Activated CD8-positive, alpha-beta T cell treated with anti-CD3 and anti-CD28 coated beads for 36 hours (primary cell): ENCODE data around the gene STXBP2. TPM values are rescaled to one million over a fixed set of nuclear protein-coding genes. Genes with fewer than 3 reads are reported as not detected.

Experiments
- ATAC-seq: fragments of 200-7000 bp; cut with Tn5 transposase; one replicate; pipeline ENCODE4 v1.10.0; 2021; ENCODE audit warnings: mild to moderate bottlenecking, moderate library complexity
- CTCF ChIA-PET: fragments of 350-600 bp; sonication (Branson Sonifier 250); formaldehyde crosslinking; loops from one replicate; lab custom pipeline; 2021; ENCODE audit warnings: antibody characterized with exemption; lab: Charles Lee
- POLR2A ChIA-PET: fragments of 350-600 bp; sonication (Branson Sonifier 250); formaldehyde crosslinking; loops from one replicate; lab custom pipeline; 2021; ENCODE audit warnings: antibody characterized with exemption; lab: Charles Lee
- DNase-seq: peaks from one replicate; pipeline ENCODE4 v3.0.0-alpha.2; 2020
- H3K27ac Mint-ChIP-seq: one replicate; pipeline ENCODE4 v1.8.0; 2021; ENCODE audit warnings: mild to moderate bottlenecking, mixed read lengths
- H3K27me3 Mint-ChIP-seq: one replicate; pipeline ENCODE4 v1.8.0; 2021; ENCODE audit warnings: mixed read lengths
- H3K36me3 Mint-ChIP-seq: one replicate; pipeline ENCODE4 v1.8.0; 2021; ENCODE audit warnings: low read depth, mixed read lengths
- H3K4me1 Mint-ChIP-seq: one replicate; pipeline ENCODE4 v1.8.0; 2021; ENCODE audit warnings: low read depth, mixed read lengths
- H3K4me3 Mint-ChIP-seq: one replicate; pipeline ENCODE4 v1.8.0; 2021; ENCODE audit warnings: mild to moderate bottlenecking, moderate library complexity, mixed read lengths
- H3K9me3 Mint-ChIP-seq: one replicate; pipeline ENCODE4 v1.8.0; 2021; ENCODE audit warnings: mixed read lengths
- CTCF ChIP-seq: fragments of 200-600 bp; IDR thresholded peaks from one replicate; pipeline ENCODE4 v1.8.0; 2022; ENCODE audit warnings: antibody characterized with exemption, mild to moderate bottlenecking
- intact Hi-C: fragments of 100-400 bp; cut with micrococcal nuclease; formaldehyde crosslinking; loops from one replicate; pipeline ENCODE4 v1.10.0; 2022
- total RNA-seq, 2 experiments: library from RNA; stranded (reverse); gene quantifications; one replicate each; pipeline ENCODE4 v1.2.3, GENCODE V29; 2021

Gene STXBP2
- total RNA-seq, 2 experiments from 2014 or later: 96.4 to 99.2 TPM

- ATAC-seq (no peak), DNase-seq (no peak)
- H3K4me3 Mint-ChIP-seq: no peak overlapping the region
- TF ChIP-seq CTCF: no peak
- ChIA-PET CTCF (interaction anchor here (0.7 to 1.7 kb wide), 2 partner anchors 15 to 32 kb away, joined by 3 to 9 read pairs; partner anchors contain the start of gene TRAPPC5), POLR2A (interaction anchor here (0.7 to 1.8 kb wide), 3 partner anchors 11 to 1579 kb away, joined by 3 to 10 read pairs (median 3); partner anchors contain the start of gene STXBP2)
- H3K27ac Mint-ChIP-seq: no peak overlapping the region
- peaks cover 10% of the 10 kb centered on the region for H3K4me1 Mint-ChIP-seq
- H3K27me3 Mint-ChIP-seq: no peaks in the 10 kb centered on the region
- no peaks in the 10 kb centered on the region for H3K9me3 Mint-ChIP-seq
- peaks cover 8% of the 10 kb centered on the region for H3K36me3 Mint-ChIP-seq
- intact Hi-C loops: no loop called here
These were observed 11.5 kb downstream of the STXBP2 start for GRCh38 chr19:7648265-7649014.

- no peaks in the 10 kb centered on the region for H3K27me3 Mint-ChIP-seq
- intact Hi-C loops: loop anchor here (5.0 kb wide), 1 partner anchor 147 kb away; no protein-coding TSS in a partner anchor
These were observed 13.2 kb downstream of the STXBP2 start for GRCh38 chr19:7650148-7650547.

GRCh38 chr19:7652061-7652641 lies 15.2 kb downstream of the STXBP2 start:
- no peaks in the 10 kb centered on the region for H3K27me3 Mint-ChIP-seq
- POLR2A ChIA-PET: interaction anchor here (0.6 to 0.7 kb wide), 2 partner anchors 483 to 584 kb away, joined by 3 to 5 read pairs; no protein-coding TSS in a partner anchor
- H3K27ac Mint-ChIP-seq: peak overlapping the region; percentile 53
- H3K36me3 Mint-ChIP-seq: peaks cover 2% of the 10 kb centered on the region
- peak overlapping the region; percentile 59 for H3K4me3 Mint-ChIP-seq
- peak; percentile 99 for TF ChIP-seq CTCF
- intact Hi-C loops: loop anchor here (5.0 kb wide), 1 partner anchor 145 kb away; no protein-coding TSS in a partner anchor
- peaks cover 24% of the 10 kb centered on the region for H3K4me1 Mint-ChIP-seq
- no peaks in the 10 kb centered on the region for H3K9me3 Mint-ChIP-seq
- ATAC-seq (peak; percentile 86), DNase-seq (peak; percentile 91)
- CTCF ChIA-PET: interaction anchor here (0.6 to 7.8 kb wide), 23 partner anchors 9 to 285 kb away, joined by 3 to 74 read pairs (median 5); partner anchors contain the start of genes PCP2, PET100, RETN and TRAPPC5

More at GRCh38 chr19:7650148-7650547, 13.2 kb downstream of the STXBP2 start:
- Mint-ChIP-seq H3K27ac (no peak overlapping the region), H3K36me3 (peaks cover 6% of the 10 kb centered on the region), H3K4me3 (no peak overlapping the region), H3K4me1 (peaks cover 10% of the 10 kb centered on the region), H3K9me3 (no peaks in the 10 kb centered on the region)
- ChIA-PET CTCF (interaction anchor here (7.8 kb wide), 1 partner anchor 31 kb away, joined by 74 read pairs; the partner anchor contains the start of gene TRAPPC5), POLR2A (interaction anchor here (1.0 to 1.2 kb wide), 2 partner anchors 9 to 13 kb away, joined by 3 read pairs; no protein-coding TSS in a partner anchor)
- DNase-seq: no peak
- no peak for ATAC-seq
- no peak for TF ChIP-seq CTCF

- POLR2A ChIA-PET: interaction anchor here (1.0 to 1.6 kb wide), 2 partner anchors 16 to 27 kb away, joined by 3 to 4 read pairs; partner anchors contain the start of gene TRAPPC5
- peaks cover 41% of the 10 kb centered on the region for H3K4me1 Mint-ChIP-seq
- no peaks in the 10 kb centered on the region for H3K27me3 Mint-ChIP-seq
These were observed 17.5 kb downstream of the STXBP2 start for GRCh38 chr19:7654401-7654800.

More at GRCh38 chr19:7654401-7654800, 17.5 kb downstream of the STXBP2 start:
- no peak for TF ChIP-seq CTCF
- intact Hi-C loops: loop anchor here (5.0 kb wide), 1 partner anchor 143 kb away; no protein-coding TSS in a partner anchor
- DNase-seq: no peak
- CTCF ChIA-PET: interaction anchor here (1.5 to 7.8 kb wide), 3 partner anchors 26 to 87 kb away, joined by 4 to 74 read pairs (median 14); partner anchors contain the start of gene TRAPPC5
- no peak for ATAC-seq
- Mint-ChIP-seq H3K4me3 (no peak overlapping the region), H3K27ac (no peak overlapping the region), H3K9me3 (no peaks in the 10 kb centered on the region), H3K36me3 (no peaks in the 10 kb centered on the region)
